SU-DHL-6 (cell line): ENCODE data around the gene APPL2.
"Not testable (repeated sequence)": the region's sequence is repeated elsewhere in the genome, so short reads cannot be mapped to it uniquely, and the experiment has no call there.

ENCODE experiments used
- CTCF ChIP-seq: fragments of 200-600 bp; sonication (generic); IDR thresholded peaks from one replicate; pipeline ENCODE4 v1.5.1; 2017; ENCODE audit warnings: antibody characterized with exemption, mild to moderate bottlenecking, low read length, moderate library complexity; ENCODE audit not compliant: insufficient read depth, poor library complexity, severe bottlenecking
- EZH2phosphoT487 ChIP-seq: fragments of 200-600 bp; sonication (generic), shearing (Covaris generic); conservative IDR thresholded peaks from 2 replicates; pipeline ENCODE4 v1.6.1; 2018; ENCODE audit warnings: mild to moderate bottlenecking, antibody characterized with exemption, low read length, moderate library complexity, mixed read lengths

- TF ChIP-seq CTCF, EZH2phosphoT487: not testable (repeated sequence)
Observed at GRCh38 chr12:105179114-105179513, 56.9 kb downstream of the APPL2 start.
